NCI-H2196 (cell line): Measurements from ENCODE around the gene GAREM1.
"Not testable (repeated sequence)": the region's sequence is repeated elsewhere in the genome, so short reads cannot be mapped to it uniquely, and the experiment has no call there.

Source experiments
- DNase-seq: peaks from one replicate; lab custom pipeline; 2025; ENCODE audit not compliant: unreplicated experiment; lab: John Stamatoyannopoulos, UW

GAREM1 gene

DNA sequence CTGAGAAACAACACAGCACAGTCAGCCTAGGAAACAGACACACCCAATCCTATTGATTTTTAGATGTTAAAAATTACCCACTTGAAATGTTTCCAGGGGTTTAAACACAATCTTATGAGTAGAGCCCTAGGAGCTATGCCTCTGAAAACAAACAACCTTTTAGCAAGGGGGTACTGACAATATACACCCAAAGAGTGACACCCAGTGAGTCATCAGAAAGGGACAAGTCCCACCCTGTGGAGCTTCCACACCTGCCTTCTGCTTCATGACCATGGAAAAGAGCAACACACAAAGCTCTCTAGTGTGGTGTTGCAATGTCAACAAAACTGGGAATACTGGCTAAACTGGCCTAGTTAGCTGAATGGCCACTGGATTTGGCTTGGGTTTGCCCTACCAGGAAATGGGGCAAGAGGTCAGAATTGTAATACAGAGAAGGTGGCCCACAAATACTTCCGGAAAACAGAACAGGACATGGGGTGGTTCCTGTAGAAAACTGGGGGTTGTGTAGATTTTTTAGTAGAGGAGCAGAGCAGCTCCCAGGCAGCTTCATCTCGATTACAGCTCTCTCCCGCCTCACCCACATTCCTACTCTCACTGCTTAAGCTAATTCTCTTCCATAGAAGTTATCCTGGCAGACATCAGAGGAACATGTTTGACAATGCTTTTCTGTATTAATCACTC is 98.2 kb downstream of the GAREM1 start:
- DNase-seq: peak; percentile 77

DNA sequence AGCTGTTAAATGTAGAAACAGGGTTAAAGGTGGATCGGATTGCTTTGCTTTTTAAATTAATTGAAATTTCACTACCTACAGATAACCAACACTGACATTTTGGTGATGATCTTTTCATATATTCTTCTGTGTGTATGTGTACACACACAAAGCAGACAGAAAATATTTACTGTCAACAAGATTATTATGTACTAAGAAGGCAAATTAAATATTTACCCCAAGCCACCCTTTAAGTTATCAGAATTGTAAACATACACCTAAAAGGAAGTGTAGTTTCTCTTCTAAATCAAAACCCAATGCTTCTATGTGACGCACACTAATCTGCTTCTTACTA is 98.7 kb downstream of the GAREM1 start:
- DNase-seq: no peak

DNA sequence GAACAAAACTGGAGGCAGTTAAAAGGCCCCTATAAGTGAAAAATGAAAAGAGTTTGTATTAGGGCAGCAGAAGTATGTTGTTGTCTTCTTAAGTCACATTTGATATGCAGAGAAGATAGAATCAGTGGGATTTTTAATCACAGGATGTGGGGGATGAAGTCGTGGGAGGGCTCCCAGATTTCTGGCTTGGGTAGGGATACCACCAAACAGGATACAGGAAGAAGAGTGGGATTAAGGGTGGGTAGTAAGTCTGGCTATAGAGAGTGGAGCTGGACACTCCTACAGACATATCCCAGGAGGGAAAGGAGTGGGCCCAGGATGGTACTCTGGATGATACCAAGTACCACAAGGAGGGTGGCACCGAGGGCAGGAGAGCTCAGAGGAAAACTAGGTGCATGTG is 99.3 kb downstream of the GAREM1 start:
- no peak for DNase-seq

DNA sequence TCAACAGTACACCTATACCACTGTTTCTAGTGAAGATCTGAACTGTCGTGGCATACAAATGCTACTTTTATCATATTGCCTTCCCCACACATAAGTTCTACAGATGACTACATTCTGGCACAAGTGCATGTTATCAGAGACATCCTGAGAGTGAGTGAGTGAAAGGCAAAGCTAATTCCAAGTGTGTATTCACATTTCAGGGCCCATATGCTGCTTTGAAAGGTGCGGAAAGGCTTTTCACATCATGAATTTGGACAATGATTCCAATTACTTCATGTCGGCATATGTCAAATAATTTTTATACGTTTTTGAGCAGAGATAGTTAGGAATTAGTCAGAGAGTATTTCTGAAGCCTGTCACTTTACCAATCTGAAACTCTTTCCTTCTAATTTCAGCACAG is 101.7 kb downstream of the GAREM1 start:
- DNase-seq: no peak

DNA sequence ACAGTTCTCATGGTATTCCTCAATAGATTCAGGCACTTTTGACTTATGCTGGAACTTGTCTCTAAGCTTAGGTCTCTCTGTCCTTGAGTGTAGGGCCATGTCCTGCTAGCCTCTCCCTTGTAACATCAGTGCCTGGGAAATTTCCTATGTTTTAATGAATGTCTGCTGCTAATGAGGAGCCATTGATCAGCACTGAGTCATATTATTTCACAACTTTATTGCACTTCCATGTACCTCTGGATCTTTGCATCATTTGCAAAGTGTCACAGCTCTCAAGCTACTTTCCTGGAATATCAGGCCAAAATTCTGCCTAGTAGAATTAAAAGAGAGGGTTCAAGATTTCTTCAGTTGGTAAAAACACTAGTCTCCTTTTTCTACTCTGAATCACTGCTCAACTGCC is 102.5 kb downstream of the GAREM1 start:
- DNase-seq: no peak

DNA sequence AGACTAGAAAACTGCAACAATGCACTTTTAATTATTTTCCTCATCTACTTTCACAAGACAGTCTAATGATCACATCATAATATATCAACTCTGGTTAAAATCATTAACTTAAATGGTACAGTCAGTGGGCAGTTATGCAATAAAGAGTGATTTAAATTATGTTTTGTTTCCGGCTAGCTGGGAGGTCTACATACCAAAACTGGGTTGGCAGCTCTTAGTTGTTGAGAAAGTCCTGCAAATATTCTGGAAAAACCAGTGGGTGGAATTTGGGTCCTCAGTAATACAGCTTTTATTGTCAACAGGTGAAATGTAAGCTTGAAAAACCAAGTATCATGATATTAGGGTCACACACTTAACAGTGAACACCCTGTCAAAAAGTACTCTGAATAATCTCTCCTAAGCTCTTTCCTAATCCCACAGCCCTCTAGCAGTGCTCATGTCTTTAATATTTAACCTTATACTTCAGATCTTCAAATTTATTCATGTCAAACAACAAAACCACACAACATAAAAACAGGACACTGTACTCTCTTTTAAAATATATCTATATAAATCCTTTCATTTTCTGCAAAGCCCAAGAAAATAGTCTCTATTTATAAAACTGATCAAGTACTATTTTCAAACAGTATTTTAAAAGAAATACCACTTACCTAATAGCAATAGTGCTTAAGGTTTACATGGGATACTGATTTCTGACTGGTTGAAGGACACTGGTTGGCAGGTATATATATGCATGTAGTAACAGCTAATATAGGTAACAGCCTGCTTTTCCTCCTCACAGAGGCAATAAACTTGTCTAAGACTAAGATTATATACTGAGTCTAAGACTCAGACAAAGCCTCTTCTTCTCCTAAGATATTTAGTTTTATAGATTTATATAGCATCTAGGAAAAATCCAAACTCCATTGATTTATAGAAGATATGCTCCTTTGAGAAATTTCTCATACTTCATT is 103.8 kb downstream of the GAREM1 start:
- DNase-seq: no peak

DNA sequence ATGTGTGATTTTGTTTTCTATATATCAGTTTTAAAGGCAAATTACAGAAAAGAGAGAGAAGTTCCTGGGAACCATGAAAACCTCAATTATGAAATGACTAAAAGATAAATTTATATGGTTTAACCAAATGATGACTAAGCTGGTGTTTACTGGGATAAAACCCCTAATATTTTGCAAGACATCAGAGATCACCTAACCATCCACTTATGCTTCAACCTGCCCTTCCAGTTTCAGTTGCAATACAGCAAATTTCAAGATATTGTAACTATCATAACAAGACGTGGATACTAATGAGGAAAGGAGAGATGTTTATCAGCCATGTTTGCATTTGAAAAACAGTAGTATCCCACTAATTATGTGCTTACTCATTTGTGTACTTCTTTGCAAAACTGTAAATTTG is 108.2 kb downstream of the GAREM1 start:
- no peak for DNase-seq

DNA sequence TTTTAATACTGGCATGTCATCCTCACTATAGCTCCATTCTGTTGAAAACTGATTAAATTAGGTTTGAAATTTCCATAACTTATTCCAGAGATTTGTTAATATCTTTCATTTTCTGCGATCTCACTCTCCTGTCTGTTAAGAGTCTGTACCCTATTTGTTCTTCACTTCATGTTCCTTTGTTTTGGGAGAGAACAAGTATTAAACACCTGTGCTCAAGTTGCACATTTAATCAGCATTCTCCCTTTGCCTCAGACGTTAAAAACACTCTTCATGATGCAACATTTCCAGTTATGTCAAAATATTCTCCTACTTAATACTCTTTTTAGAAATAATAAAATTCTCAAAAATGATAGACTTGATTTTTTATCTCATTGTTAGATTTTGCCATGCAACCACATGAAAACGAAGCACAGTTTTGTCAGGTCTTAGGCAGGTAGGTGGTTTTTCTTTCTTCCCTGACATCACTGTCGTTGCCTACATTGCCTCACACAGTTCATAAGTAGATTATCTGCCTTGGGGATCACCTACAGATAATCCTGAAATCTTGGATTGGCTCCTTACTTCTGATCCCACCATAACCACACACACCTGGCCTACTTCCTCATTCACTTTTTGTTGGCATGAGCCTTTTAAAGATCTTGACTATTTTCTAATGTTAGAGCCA is 109.9 kb downstream of the GAREM1 start:
- DNase-seq: no peak

DNA sequence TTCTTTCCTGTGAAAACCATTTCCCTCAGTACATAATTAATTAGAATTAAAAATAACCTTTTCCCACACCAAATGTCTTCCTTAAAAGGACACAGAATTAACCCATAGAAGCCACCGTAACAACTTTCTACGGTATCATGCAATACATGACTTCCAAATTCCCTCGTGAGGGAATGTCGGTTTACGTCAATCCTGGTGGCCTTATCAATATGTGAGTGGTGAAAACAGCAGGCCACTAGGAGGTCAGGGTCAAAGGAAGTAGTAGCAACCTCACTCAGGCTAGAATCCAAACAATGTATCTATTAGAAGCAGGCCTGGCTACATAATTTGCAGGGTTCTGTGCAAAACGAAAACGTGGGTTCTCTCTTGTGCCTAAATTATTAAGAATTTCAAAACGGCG is 112.2 kb downstream of the GAREM1 start:
- no peak for DNase-seq

DNA sequence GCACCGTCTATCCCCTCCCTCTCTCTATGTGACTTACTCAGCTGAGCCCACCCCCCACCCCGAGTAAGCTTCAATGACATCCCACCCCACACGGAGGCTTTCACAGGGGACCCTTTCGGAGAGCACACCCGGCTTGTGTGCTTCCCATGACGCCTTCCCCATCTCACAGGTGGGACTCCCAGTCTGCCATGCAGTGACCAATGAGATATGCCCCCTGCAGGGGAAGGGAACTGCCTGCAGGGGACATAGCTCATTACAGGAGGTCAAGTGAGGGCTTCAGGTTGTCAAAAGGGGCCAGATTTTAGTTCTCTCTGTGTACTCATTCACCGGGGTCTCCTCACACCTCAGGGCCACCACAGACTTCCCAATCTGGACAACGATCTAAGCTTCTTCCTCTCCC is 112.6 kb downstream of the GAREM1 start:
- no peak for DNase-seq

DNA sequence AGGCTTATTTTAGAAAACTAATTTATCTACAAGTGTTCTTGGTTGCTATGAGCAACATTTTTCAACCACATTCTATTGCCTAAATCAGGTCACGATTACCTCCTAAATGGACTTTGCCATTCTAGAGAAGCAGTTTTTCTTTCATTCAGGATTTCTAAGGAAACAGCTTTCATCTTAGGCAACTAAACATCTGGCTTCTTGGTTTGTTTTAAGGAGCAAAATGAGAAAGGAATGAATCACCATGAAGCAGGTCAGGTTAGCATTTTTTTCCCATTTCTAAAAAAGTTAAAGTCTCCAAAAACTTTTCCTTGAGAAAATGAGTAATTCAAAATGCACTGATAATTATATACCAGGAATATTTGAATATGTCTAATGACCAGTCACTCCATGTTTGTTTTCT is 114.8 kb downstream of the GAREM1 start:
- no peak for DNase-seq

DNA sequence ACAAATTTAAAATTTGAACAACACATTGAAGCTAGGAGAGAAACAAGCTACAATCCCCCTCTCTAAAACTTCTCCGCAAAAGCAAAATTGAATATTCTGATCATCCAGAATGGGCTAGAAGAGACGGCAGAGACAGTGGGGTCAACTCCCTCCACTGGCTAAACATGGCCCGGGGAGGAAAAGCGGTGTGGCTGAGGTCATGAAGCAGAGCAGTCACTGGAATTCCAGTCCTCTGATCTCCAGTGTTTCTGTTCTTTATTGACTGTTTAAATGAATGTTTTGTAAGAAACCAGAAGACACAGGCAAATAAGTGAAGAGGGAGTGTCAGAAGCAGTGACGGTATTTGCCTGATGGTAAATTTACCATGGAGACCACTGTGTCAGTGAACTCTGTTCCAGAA is 116.2 kb downstream of the GAREM1 start:
- no peak for DNase-seq

DNA sequence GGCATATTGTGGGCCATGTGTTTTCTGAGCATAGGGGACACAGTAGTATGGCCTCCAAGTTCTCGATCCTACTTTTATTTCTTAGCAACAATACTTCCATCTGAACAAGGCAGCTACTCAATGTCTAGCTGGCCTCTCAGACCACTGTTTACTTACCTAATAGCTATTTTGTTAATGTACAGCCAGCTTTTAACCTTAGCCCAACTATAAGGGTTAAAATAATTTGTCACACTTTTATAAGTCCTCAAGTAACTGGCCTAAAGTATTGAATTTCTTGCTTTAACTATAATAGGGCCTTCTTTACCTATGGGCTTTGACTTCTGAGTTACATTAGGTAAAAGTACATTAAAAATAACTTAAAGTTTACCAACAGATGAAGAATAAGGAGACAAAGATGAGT is 117.4 kb downstream of the GAREM1 start:
- DNase-seq: no peak

DNA sequence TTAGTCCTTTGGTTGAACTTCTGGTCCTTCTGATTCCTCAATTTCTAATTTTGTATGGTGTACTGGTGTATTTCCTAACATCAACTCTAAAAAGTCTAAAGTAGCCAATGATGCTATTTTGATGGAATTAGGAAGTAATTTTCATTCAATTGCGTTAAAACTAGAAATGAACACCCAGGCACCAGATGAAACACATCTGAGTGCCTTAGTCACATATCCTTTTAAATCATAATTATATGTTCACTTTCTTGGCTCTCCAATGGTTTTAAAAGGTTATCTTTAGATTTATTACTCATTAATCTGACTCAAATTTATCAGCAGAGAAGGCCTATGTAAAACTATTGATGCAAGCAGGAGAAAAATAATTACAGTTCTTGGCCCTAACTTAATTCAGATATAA is 119.7 kb downstream of the GAREM1 start:
- no peak for DNase-seq

DNA sequence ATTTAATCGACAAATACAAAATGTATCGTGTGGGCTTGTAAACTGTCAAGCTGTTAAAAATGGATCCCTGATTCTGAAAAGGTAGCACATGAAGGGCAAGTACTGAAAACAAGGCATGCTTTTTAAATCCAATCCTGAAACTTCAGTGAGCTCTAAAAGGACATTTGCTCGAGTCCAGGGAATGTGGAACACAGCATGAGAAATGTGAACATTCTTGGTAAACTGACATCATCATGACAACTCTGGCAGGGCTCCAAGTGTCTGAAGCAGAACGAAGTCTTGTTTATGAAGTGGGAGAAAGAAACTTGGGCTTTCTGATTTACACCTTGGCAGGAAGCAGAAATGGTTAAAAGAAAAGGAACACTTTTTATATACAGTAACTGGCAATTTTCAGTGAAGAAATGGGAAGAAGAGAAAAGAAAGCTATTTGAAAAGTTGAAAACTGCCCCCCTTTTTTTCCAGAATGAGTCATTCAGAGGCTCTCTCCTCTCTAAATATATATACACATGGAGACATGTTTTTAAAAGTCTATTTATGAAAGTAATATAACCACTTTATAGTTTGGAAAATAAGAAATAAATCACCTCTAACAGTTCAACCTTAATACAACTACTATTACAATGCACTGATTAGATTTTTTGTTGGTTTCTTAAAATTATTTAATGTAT is 120.8 kb downstream of the GAREM1 start:
- DNase-seq: peak; percentile 58

DNA sequence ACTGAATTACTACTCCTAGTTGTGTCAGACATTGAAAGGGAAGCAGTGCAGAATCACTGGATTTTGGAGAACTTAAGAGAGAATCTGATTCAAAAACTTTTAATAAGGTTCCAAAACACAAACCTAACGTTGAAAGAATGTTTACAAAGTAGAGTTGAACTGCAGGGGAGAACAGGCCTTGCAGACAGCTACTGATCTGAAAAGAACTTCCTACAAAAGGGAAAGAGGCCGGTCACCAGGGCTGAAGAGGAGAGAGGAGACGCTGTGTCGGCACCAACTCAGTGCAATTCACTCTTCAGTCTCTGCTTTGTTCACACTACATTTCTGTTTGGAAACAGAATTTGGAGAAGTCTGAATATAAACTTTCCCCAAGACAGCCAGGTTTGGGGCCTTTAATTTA is 124.0 kb downstream of the GAREM1 start:
- no peak for DNase-seq

DNA sequence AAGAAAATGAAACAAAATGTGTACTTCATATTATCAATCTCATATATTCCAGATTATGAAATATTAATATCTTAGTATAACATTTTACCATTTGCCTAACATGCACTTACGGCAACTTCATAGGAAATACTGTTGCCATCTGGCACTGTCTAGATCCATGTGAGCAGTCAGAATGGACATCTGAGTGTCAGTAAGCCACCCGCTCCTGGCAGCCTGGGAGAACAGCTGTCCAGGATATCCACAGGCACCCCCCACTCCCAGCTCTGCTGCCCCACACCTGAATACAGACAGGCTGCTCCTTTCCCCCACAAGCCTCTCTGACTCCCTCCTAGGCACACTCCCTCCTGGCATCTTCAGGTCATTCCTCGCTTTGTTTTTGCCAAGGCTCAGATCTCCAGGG is 127.0 kb downstream of the GAREM1 start:
- no peak for DNase-seq

DNA sequence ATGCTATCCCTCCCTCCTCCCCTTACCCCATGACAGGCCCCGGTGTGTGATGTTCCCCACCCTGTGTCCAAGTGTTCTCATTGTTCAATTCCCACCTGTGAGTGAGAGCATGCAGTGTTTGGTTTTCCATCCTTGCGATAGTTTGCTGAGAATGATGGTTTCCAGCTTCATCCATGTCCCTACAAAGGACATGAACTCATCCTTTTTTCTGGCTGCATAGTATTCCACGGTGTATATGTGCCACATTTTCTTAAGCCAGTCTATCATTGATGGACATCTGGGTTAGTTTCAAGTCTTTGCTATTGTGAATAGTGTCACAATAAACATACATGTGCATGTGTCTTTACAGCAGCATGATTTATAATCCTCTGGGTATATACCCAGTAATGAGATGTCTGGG is 129.6 kb downstream of the GAREM1 start:
- not testable (repeated sequence) for DNase-seq

DNA sequence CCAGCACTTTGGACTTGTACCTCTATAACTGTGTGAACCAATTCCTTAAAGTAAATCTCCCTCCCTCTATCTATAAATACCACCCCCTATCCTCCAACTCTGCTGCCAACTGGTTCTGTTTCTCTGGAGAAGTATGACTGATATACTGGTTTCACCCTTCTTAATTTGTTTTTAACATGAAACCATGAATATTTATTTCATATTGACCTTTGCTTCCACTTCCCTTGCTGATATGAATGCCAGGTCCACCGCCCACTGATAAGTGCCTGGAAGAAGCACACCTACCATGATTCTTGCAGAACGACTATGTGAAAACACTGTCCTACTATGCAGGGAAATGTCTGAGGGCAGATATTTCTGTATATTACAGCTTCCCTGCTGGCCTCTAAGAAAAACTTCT is 131.6 kb downstream of the GAREM1 start:
- no peak for DNase-seq

DNA sequence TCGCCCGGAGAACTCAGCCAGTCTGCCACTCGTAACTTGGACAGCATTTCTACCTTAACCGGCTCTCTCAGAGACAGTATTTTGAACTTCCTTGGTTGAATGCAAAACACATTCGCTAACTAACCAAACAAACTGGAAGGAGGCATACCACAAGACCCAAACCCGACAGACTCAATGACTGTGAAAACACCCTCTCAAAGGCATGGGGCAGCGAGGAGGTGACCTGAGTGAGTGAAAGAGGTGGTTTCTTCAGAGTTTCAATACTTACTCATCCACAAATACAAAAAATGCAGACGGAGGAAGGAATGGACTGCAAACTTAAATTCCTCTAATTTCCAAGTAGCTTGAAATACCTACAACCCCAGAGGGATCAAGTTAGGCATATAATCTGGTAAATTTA is 132.9 kb downstream of the GAREM1 start:
- DNase-seq: no peak

DNA sequence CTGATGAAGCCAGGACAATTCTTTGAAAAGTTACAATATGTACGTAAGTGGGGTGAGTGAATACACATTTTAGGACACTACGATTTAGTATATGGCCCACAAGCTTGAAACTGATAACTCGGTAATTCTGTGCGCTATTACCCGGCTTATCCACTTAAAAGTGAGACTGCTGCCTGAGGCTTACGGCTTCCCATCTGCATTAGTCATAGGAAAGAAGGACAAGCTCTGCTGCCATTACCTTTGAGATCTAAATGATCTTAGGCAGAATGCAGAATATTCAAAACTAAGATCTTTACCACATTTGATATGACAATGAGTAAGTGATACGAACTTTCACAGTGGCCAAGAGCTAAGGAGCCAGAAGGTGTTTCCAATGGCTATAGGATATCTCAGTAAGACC is 133.3 kb downstream of the GAREM1 start:
- no peak for DNase-seq

DNA sequence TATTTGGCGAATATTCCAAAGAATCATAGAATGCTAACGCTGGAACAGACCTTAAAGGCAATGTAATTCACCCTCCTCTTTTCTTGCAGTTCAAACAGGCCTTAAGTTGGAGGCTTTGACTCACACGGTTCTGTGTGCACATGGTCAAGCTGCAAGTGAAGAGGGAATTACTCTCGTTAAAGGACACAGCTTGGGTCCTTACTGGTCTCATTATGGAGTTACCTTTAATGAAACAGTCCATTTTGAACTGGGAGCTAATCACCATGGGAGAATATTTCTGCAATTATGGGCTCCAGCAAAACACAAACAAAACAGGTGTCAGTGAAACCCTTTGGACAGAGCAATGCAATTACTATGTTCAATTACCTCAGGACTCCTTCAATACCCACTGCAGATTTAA is 135.5 kb downstream of the GAREM1 start:
- no peak for DNase-seq
